Kidney (tissue), 14 donors: ENCODE results near the gene LCN15. TPM values are rescaled to one million over a fixed set of nuclear protein-coding genes. Genes with fewer than 3 reads are reported as not detected.

Experiments used
- DNase-seq, 5 donors: peaks; one replicate each; pipeline ENCODE4 v3.0.0-alpha.2; 2013 to 2020
- FAIRE-seq: peaks from 2 replicates; lab custom pipeline; 2012; peaks lifted over from hg19 to GRCh38; lab: Jason Lieb, UNC
- H3K27ac ChIP-seq, 2 donors: one replicate each; pipeline ENCODE4 v1.7.0; 2013; ENCODE audit warnings: low read depth in 2 of 2, low read length in 2 of 2, inconsistent platforms in 1 of 2
- H3K27me3 ChIP-seq: one replicate; pipeline ENCODE4 v1.7.1; 2013; ENCODE audit warnings: low read length, inconsistent platforms; ENCODE audit not compliant: control insufficient read depth, insufficient read depth
- H3K36me3 ChIP-seq, 3 donors: one replicate each; pipeline versions ENCODE4 v1.7.0 to v1.7.1; 2013; ENCODE audit warnings: low read length in 3 of 3, control low read depth in 1 of 3, inconsistent platforms in 1 of 3; ENCODE audit not compliant: insufficient read depth in 3 of 3, control insufficient read depth in 2 of 3
- H3K4me1 ChIP-seq, 3 donors: one replicate each; pipeline versions ENCODE4 v1.7.0 to v1.7.1; 2013; ENCODE audit warnings: low read length in 3 of 3, inconsistent platforms in 1 of 3, low read depth in 1 of 3; ENCODE audit not compliant: control insufficient read depth in 2 of 3, insufficient read depth in 2 of 3
- H3K4me3 ChIP-seq, 3 donors: one replicate each; pipeline versions ENCODE4 v1.7.0 to v1.8.1; 2013; ENCODE audit warnings: low read length in 3 of 3, control low read depth in 1 of 3, inconsistent platforms in 1 of 3
- H3K9ac ChIP-seq, 3 donors: one replicate each; pipeline versions ENCODE4 v1.7.0 to v1.7.1; 2013; ENCODE audit warnings: low read length in 3 of 3, control low read depth in 1 of 3, inconsistent platforms in 1 of 3
- H3K9me3 ChIP-seq, 3 donors: one replicate each; pipeline versions ENCODE4 v1.7.0 to v1.7.1; 2013; ENCODE audit warnings: low read length in 3 of 3, control low read depth in 1 of 3, inconsistent platforms in 1 of 3; ENCODE audit not compliant: control insufficient read depth in 2 of 3, insufficient read depth in 1 of 3
- intact Hi-C: fragments of 100-400 bp; cut with DNase I; formaldehyde crosslinking; loops from one replicate; pipeline ENCODE4 v1.11.1; 2022
- microRNA-seq: library from miRNA; unstranded; fragments of <30 nt; microRNA quantifications from one replicate; pipeline ENCODE4 v1.2.0, GENCODE V29; 2020
- polyA plus RNA-seq: library from polyadenylated mRNA; stranded (reverse); fragments of 350-450 nt; fragmentation: Illumina TruSeq; extraction: RNeasy Lipid Tissue Mini Kit (QIAGEN cat#74804); gene quantifications from one replicate; pipeline ENCODE4 v1.2.3, GENCODE V29; 2014; ENCODE audit warnings: low read depth, low replicate concordance; ENCODE audit not compliant: insufficient read depth
- total RNA-seq: library from RNA; stranded (reverse); fragmentation: NEBNext Ultra II Directional; extraction: Animal tissue kit (Norgen Biotek cat#: 25700); gene quantifications from one replicate; pipeline ENCODE4 v1.2.1, GENCODE V29; 2021
- TF ChIP-seq, protein P1 (sequence below): IDR thresholded peaks from 3 replicates; pipeline ENCODE4 v1.5.1; 2012; ENCODE audit warnings: mild to moderate bottlenecking, moderate library complexity, borderline replicate concordance; ENCODE audit not compliant: insufficient read depth; ENCODE audit errors: extremely low read depth
- donor health status: control.
- donor health status: control.
- donor health status: control.
- donor health status: control.
- donor health status: control.
- donor health status: DM: yes; HTN: yes; CAD: no.
- donor health status: Normal renal cell carcinoma (clear cell type).

LCN15 gene
- total and polyA plus RNA-seq, 2 donors from 2014 or later, result not detected

DNA sequence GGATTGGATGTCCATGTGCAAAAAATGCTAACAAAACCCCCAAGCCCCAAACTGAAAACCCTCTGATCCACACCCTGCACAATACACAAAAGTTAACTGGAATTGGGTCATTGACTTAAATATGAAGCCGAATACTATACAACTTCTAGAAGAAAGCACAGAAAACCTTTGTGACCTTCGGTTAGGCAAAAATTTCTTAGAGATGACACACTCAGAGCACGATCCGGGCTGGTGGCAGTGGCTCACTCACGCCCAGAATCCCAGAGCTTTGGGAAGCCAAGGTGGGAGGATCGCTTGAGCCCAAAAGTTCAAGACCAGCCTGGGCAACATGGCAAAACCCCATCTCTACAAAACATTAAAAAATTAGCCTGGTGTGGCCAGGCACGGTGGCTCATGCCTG, 53.8 kb downstream of the LCN15 start:
- FAIRE-seq (no peak), DNase-seq (no peak)
- Histone ChIP-seq H3K4me1 (peaks cover 0 to 24% (median 0%) of the 10 kb centered on the region in 3 donors), H3K4me3 (no peak overlapping the region), H3K36me3 (no peaks in the 10 kb centered on the region), H3K27ac (no peak overlapping the region), H3K9me3 (no peaks in the 10 kb centered on the region), H3K9ac (no peak overlapping the region), H3K27me3 (no peaks in the 10 kb centered on the region)
- TF ChIP-seq, protein P1, sequence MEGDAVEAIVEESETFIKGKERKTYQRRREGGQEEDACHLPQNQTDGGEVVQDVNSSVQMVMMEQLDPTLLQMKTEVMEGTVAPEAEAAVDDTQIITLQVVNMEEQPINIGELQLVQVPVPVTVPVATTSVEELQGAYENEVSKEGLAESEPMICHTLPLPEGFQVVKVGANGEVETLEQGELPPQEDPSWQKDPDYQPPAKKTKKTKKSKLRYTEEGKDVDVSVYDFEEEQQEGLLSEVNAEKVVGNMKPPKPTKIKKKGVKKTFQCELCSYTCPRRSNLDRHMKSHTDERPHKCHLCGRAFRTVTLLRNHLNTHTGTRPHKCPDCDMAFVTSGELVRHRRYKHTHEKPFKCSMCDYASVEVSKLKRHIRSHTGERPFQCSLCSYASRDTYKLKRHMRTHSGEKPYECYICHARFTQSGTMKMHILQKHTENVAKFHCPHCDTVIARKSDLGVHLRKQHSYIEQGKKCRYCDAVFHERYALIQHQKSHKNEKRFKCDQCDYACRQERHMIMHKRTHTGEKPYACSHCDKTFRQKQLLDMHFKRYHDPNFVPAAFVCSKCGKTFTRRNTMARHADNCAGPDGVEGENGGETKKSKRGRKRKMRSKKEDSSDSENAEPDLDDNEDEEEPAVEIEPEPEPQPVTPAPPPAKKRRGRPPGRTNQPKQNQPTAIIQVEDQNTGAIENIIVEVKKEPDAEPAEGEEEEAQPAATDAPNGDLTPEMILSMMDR, result no peak
- intact Hi-C loops, result no loop called here

Small RNA genes within 50 kb of the gene (microRNA-seq; reads per million reads assigned to microRNA genes)
- gene MIR6722, result not detected

Other genes with a start within 250 kb of the LCN15 start
- 77.2 TPM for gene NOTCH1, start 218.5 kb downstream of the LCN15 start, total RNA-seq
- gene NOTCH1, start 218.5 kb downstream of the LCN15 start, polyA plus RNA-seq, result 6.5 TPM
- 140 TPM for gene EGFL7, start 101.6 kb downstream of the LCN15 start, total RNA-seq
- 137 TPM for gene EGFL7, start 101.6 kb downstream of the LCN15 start, polyA plus RNA-seq
- 83.6 TPM for gene AGPAT2, start 77.1 kb downstream of the LCN15 start, total RNA-seq
- 73.4 TPM for gene AGPAT2, start 77.1 kb downstream of the LCN15 start, polyA plus RNA-seq
- 7.5 TPM for gene DIPK1B, start 51.9 kb downstream of the LCN15 start, total RNA-seq
- 22.6 TPM for gene DIPK1B, start 51.9 kb downstream of the LCN15 start, polyA plus RNA-seq
- 8.4 TPM for gene LCN10, start 21.6 kb downstream of the LCN15 start, total RNA-seq
- gene LCN10, start 21.6 kb downstream of the LCN15 start, polyA plus RNA-seq, result 3.9 TPM
- gene LCN6, start 16.0 kb downstream of the LCN15 start, total RNA-seq, result 16.0 TPM
- not detected for gene LCN6, start 16.0 kb downstream of the LCN15 start, polyA plus RNA-seq
- gene LCN8, start 6.3 kb downstream of the LCN15 start, total RNA-seq, result not detected
- not detected for gene LCN8, start 6.3 kb downstream of the LCN15 start, polyA plus RNA-seq
- 96.5 TPM for gene TMEM141, start 26.8 kb upstream of the LCN15 start, total RNA-seq
- 403 TPM for gene TMEM141, start 26.8 kb upstream of the LCN15 start, polyA plus RNA-seq
- 0.88 TPM for gene CCDC183, start 31.8 kb upstream of the LCN15 start, total RNA-seq
- gene CCDC183, start 31.8 kb upstream of the LCN15 start, polyA plus RNA-seq, result 3.1 TPM
- gene RABL6, start 43.4 kb upstream of the LCN15 start, total RNA-seq, result 70.3 TPM
- 60.4 TPM for gene RABL6, start 43.4 kb upstream of the LCN15 start, polyA plus RNA-seq
- 5.3 TPM for gene AJM1, start 78.0 kb upstream of the LCN15 start, total RNA-seq
- gene AJM1, start 78.0 kb upstream of the LCN15 start, polyA plus RNA-seq, result 2.5 TPM
- gene PHPT1, start 84.9 kb upstream of the LCN15 start, total RNA-seq, result 108 TPM
- 283 TPM for gene PHPT1, start 84.9 kb upstream of the LCN15 start, polyA plus RNA-seq
- gene MAMDC4, start 87.8 kb upstream of the LCN15 start, total RNA-seq, result 8.1 TPM
- gene MAMDC4, start 87.8 kb upstream of the LCN15 start, polyA plus RNA-seq, result 5.8 TPM
- 316 TPM for gene EDF1, start 101.8 kb upstream of the LCN15 start, total RNA-seq
- gene EDF1, start 101.8 kb upstream of the LCN15 start, polyA plus RNA-seq, result 888 TPM
- gene TRAF2, start 122.0 kb upstream of the LCN15 start, total RNA-seq, result 16.9 TPM
- gene TRAF2, start 122.0 kb upstream of the LCN15 start, polyA plus RNA-seq, result 11.4 TPM
- 97.2 TPM for gene FBXW5, start 180.2 kb upstream of the LCN15 start, total RNA-seq
- 92.5 TPM for gene FBXW5, start 180.2 kb upstream of the LCN15 start, polyA plus RNA-seq
- gene C8G, start 180.7 kb upstream of the LCN15 start, total RNA-seq, result 1.9 TPM
- 2.1 TPM for gene C8G, start 180.7 kb upstream of the LCN15 start, polyA plus RNA-seq
- 42.9 TPM for gene LCN12, start 187.8 kb upstream of the LCN15 start, total RNA-seq
- gene LCN12, start 187.8 kb upstream of the LCN15 start, polyA plus RNA-seq, result 35.5 TPM
- gene PTGDS, start 213.0 kb upstream of the LCN15 start, total RNA-seq, result 236 TPM
- gene PTGDS, start 213.0 kb upstream of the LCN15 start, polyA plus RNA-seq, result 709 TPM
- gene LCNL1, start 218.5 kb upstream of the LCN15 start, total RNA-seq, result 1.4 TPM
- gene LCNL1, start 218.5 kb upstream of the LCN15 start, polyA plus RNA-seq, result 0.54 TPM
- 54.2 TPM for gene PAXX, start 227.9 kb upstream of the LCN15 start, total RNA-seq
- 80.9 TPM for gene PAXX, start 227.9 kb upstream of the LCN15 start, polyA plus RNA-seq
- 4.0 TPM for gene CLIC3, start 232.1 kb upstream of the LCN15 start, total RNA-seq
- 2.1 TPM for gene CLIC3, start 232.1 kb upstream of the LCN15 start, polyA plus RNA-seq